Peyer's patch (tissue), 4 donors: ENCODE results near the gene MGAT5.

Source experiments
- CTCF ChIP-seq, 6 experiments: fragments of 450-650 bp in 4 of 6; fragments of 200-600 bp in 2 of 6; sonication (generic) in 1 of 6; IDR thresholded peaks; one replicate each; pipeline ENCODE4 v1.5.1; 2017 to 2019; ENCODE audit warnings: antibody characterized with exemption in 6 of 6, mild to moderate bottlenecking in 3 of 6, moderate library complexity in 1 of 6
- POLR2A ChIP-seq, 2 donors: fragments of 450-650 bp; IDR thresholded peaks; one replicate each; pipeline ENCODE4 v1.5.1; 2017; ENCODE audit warnings: antibody characterized with exemption in 2 of 2, mild to moderate bottlenecking in 2 of 2, moderate library complexity in 2 of 2

- TF ChIP-seq CTCF (IDR thresholded peaks at IDR 0.05) (no peak), POLR2A (IDR thresholded peaks at IDR 0.05) (no peak)
Observed at GRCh38 chr2:134436706-134437105, 182.8 kb downstream of the MGAT5 start.
